H54 (cell line): ENCODE results near the gene BRSK1.

ENCODE experiments used
- DNase-seq: peaks from one replicate; pipeline ENCODE4 v3.0.0; 2011; ENCODE audit warnings: low spot score, mixed read lengths; ENCODE audit not compliant: insufficient read length
- FAIRE-seq: peaks from 3 replicates; lab custom pipeline; 2011; peaks lifted over from hg19 to GRCh38; lab: Jason Lieb, UNC
- POLR2A ChIP-seq: IDR thresholded peaks from 2 replicates; pipeline ENCODE4 v1.6.1; 2011; ENCODE audit warnings: low read depth, mild to moderate bottlenecking, low read length

BRSK1 gene

GRCh38 chr19:55249841-55250240 lies 34.0 kb upstream of the BRSK1 start:
- TF ChIP-seq POLR2A, result no peak
- no peak for FAIRE-seq
- no peak for DNase-seq

- no peak for DNase-seq
- no peak for FAIRE-seq
- TF ChIP-seq POLR2A, result no peak
These were observed 33.3 kb upstream of the BRSK1 start for GRCh38 chr19:55250262-55251036.

- FAIRE-seq (no peak), DNase-seq (peak; percentile 82)
- TF ChIP-seq POLR2A, result no peak
These were observed 32.3 kb upstream of the BRSK1 start for GRCh38 chr19:55251341-55252081.

GRCh38 chr19:55252760-55253663 lies 30.8 kb upstream of the BRSK1 start:
- DNase-seq (no peak), FAIRE-seq (no peak)
- TF ChIP-seq POLR2A, result no peak

DNA sequence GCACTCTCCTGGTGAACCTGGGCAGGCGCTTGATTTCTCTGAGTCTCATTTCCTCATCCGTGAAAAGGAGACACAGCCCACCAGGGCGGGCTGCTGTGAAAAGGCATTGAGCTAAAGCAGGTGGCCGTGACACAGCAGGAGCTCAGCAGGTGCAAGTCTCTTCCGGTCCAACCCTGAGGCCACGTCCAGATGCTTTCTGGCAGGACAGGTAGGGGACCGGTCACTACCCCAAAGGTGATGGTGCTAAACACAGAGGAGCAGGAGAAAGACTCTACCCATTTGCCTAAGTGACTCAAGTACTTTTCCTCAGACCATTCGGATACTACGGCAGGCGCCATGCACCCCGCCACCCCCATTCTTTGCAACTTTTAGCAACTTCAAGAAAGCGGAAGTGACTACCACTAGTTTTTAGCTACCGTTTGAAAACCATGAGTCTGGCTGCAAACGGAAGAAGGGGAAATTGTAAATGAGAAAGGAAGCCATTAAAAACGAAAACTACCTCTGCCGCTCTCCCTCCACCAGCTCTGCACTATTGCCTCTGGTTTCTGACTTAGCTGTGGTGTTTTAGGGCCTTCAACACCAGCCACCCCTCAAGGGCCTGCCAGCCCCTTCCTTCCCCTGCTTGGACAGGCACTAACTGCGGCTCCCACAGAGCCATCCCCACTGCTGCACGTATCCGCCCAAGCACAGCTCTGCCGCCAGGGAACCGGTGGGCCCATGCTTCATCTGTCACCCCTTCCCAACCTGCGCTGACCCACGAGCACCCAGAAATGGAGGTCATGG lies 29.8 kb upstream of the BRSK1 start:
- no peak for DNase-seq
- no peak for FAIRE-seq
- TF ChIP-seq POLR2A, result no peak

DNA sequence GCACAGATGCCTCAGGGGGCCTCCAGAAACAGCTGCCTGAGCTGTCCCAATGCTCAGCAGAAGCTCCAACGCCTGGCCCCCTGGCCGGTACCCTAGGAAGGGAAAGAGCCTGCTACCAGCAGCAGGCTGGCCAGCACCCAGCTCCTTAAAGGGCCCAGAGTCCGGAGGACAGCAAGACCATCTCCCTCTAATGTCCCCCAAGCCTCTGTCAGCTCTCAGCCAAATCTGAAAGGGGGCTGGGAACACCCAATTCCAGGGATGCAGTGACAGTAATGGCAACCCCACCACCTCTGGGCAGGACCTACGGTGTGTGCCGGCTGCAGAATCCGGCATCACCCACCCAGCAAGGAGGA lies 29.2 kb upstream of the BRSK1 start:
- no peak for FAIRE-seq
- no peak for TF ChIP-seq POLR2A
- no peak for DNase-seq

DNA sequence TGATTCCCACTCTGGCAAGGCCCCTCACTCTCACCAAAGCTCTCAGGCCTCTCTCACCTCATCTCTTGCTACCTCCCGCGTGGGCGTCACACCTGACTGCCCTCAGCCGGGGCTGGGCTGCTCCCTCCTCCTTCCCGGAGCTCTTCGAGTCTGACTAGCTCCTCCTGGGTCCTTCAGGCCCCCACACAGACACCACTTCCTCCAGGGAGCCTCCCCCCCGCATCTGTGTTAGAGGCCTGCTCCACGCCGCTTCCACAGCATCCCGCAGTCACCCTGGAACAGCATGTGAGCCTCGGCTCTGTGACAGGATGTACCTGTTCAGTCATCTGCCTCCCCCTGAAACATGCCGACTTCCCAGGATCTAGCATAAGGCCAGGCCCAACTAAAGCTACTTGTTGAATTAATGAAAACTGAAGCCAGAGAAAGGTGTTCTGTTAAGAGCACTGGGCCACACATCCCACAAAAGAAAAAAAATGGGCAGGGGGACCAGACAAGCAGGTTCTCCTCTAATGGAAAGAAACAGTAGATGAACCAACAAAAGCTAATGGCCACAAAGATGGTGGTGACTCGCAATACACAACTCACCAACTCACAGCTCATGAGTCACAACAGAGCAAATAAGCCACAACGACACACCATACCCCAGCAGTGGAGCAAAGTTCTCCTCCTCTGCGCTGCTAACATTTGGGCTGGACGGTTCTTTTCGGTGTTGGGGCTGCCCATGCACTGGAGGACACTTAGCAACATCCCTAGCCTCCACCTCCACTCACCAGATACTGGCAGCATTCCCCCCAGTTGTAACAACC lies 28.0 kb upstream of the BRSK1 start:
- FAIRE-seq (no peak), DNase-seq (peak; percentile 97)
- TF ChIP-seq POLR2A, result no peak

DNA sequence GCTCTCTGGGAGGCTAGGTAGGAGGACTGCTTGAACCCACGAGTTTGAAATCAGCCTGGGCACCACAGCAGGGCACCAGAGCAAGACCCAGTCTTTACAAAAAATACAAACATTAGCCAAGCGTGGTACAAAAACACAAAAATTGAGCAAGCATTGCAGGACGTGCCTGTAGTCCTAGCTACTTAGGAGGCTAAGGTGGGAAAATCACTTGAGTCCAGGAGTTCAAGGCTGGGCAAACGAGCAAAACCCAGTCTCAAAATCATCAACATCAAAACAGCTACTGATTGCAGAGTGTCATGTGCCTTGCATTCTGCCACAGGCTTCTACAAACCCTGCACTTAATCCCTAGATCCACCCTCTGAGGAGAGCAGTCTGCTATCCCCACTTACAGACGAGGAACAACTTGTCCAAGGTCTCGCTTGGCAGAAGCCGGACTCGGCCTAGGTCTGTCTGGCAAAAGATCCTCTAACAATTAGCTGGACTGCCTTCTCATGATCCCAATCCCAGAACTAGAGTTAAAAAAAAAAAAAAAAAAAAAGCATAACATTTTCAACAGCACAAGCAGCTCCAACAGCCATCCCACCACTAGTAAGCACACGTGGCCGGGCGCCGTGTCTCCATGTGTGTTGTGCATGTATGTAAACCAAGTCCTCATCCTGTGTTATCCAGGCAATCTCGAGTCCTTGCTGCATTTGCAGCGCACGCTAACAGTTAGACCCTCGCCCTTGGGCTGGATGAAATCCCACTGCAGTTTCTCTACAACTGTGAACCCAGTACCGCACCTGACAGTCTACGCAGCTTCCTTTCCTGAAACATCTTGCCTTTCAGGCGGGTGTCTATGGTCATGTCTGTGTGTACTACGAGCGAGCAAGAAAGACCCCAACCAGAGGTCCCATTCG lies 27.0 kb upstream of the BRSK1 start:
- TF ChIP-seq POLR2A, result no peak
- DNase-seq (no peak), FAIRE-seq (no peak)

DNA sequence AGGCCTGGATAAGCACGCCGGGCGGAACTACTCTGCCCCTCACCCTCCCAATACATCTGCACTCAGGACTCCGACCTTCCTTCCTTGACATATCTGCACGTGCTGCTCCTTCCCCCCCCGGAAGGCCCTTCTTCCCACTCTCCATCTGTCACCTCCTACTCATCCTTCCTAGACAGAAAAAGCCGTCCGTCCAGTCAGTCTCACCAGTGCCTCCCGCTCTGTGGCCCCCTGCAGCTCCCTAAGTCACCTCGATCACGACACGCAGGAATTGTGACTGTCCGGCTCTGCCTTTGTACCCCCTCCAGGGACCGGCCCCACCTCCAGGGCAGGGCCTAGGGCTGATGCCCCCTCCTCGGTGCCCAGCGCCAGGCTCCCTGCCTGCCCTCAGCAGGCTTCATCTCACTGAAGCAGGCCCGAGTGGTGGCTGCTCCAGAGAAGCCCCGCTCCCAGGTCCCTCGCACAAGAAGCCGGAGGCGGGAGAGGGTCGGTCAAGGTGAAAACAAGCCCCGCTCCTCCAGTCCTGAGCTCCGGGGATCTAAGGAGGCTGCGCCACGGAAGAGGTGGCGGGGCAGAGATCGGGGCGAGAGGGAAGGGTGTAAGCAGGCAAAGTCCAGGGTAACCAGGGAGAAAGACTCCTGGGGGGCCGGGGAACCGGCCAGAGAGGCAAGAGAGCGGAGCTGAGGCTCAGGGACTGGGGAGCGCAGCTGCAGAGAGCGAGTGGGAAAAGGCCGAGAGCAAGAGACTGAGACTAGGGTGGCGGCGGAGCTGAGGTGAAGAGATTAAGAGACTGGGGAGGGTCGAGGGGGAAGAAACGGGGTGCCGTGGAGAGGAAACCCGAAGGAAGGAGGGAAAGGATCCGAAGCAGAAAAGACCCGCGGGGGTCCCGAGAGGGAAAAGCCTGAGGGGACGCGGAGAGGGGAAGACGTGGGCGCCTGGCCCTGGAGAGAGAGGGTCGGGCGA lies 26.1 kb upstream of the BRSK1 start:
- FAIRE-seq (no peak), DNase-seq (peak; percentile 66)
- TF ChIP-seq POLR2A, result no peak

GRCh38 chr19:55258476-55258827 lies 25.3 kb upstream of the BRSK1 start:
- FAIRE-seq (no peak), DNase-seq (peak; percentile 68)
- no peak for TF ChIP-seq POLR2A
